ENCODE results near the gene NOVA2.

NOVA2 gene

GRCh38 chr19:45962021-45962420 lies 11.6 kb downstream of the NOVA2 start:
- no peak for DNase-seq (ENCODE audit: low read depth in 2 of 2)

DNA sequence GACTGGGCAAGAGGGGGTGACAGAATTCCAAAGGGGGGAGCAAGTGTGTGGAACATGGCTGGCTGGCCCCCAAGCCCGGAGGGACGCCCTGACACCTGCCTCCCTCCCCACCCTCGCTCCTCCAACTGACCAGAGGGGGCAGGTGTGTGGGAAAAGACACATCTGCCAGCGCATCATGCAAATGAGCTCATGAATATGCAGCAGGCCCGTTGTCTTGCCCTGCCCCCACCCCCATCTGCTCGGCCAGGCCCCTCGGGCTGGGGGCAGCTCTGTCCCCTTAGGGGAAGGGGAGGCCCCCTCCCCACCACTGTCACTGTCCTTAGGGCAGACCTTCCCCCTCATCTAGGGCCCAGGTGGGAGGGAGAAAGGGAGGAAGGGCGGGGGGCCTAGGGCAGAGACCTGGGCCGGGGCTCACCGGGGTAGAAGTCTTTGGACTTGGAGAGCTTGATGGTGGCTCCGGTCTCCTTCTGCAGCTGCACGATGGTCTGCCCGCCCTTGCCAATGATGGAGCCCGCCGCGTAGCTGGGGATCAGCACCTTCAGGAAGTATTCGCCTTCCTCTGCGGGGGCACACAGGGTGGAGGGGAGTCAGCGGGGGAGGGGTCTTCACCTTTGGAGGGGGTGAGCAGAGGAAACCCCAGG lies 12.9 kb downstream of the NOVA2 start:
- DNase-seq (ENCODE audit: low read depth in 2 of 2) = no peak

GRCh38 chr19:45959517-45960025 lies 14.1 kb downstream of the NOVA2 start:
- no peak for DNase-seq (ENCODE audit: low read depth in 2 of 2)

DNA sequence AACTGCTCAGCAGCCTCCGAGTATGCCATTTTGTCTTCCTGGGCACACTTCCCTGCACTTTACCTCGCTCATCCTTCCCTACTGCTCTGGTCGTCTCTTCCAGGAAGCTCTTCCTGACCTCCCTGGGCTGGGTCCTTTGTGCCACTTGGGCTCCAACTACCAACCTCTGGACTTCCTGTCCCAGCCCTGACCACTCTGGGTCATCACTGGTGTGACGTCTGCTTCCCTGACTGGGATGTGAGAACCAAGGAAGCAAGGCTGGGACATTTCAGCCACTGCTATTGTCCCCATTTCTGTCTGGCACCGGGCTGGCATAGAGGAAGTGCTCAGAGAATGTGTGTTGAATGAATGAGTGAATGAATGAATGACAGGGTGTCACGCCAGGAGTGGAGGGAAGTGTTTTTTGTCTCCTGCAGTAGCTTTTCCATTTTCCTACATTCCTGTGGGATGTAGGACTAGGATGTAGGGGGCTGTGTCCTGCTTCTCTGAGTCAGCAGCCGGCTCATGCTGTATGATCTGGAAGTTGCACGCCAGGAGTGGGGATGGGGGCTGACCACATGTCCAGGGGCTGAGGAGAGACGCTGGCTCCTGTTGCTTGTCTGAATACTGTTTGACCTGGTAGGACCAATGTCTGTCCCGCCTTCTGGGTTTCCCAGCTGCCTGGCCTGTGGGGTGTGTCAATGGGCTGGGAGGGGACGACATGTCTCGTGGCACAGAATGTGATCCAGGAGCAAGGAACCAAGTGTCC lies 14.7 kb downstream of the NOVA2 start:
- DNase-seq (ENCODE audit: low read depth in 2 of 2) = no peak

GRCh38 chr19:45958320-45958719 lies 15.3 kb downstream of the NOVA2 start:
- DNase-seq (ENCODE audit: low read depth in 2 of 2) = no peak

DNA sequence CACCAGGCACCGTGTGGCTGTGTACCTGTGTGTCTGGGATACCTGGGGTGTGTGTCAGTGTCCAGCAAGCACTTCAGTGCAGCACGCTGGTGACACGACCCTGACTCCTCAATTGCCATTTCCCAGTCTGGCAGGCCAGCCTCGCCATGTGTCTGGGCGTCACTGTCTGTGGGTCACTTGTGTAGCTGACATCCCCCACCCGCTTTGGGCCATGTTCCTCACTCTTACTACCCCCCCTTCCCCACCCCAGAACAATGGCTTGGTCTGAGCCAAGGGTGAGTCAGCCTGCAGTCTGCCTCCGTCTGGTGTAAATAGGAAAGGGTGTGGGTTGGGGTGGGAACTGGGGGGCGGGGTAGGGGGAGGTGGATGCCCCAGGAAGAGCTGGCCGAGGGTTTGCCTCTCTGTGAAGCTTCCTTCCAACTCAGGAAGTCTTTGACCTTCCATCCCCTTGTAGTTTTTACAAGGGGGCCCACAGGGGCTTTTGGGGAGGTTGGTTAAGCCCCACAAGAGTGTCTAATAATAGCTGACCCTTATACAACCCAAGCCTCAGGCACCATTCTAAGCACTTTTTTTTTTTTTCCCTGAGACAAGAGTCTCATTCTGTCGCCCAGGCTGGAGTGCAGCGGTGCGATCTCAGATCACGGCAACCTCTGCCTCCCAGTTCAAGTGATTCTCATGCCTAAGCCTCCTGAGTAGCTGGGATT lies 17.6 kb downstream of the NOVA2 start:
- no peak for DNase-seq (ENCODE audit: low read depth in 2 of 2)

GRCh38 chr19:45954156-45954555 lies 19.5 kb downstream of the NOVA2 start:
- no peak for DNase-seq (ENCODE audit: low read depth in 2 of 2)

DNA sequence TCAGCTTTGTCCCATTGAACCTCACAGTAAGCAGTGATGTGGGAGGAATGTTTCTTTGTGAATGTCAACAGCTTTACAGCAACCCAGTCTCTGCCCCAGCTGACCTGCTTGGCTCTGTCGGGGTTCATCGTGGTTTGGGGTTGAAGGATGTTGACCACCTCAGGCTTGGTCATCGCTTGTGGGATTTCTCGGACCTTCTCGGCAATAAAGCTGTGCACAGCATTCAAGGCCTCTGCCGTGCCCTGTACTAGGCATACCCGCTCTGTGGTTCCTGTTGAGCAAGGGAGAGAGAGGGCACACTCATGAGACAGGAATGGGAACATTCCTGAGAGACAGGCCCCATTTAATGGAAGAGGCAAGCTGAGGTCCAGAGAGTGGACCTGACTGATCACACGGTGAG lies 20.0 kb downstream of the NOVA2 start:
- no peak for DNase-seq (ENCODE audit: low read depth in 2 of 2)

DNA sequence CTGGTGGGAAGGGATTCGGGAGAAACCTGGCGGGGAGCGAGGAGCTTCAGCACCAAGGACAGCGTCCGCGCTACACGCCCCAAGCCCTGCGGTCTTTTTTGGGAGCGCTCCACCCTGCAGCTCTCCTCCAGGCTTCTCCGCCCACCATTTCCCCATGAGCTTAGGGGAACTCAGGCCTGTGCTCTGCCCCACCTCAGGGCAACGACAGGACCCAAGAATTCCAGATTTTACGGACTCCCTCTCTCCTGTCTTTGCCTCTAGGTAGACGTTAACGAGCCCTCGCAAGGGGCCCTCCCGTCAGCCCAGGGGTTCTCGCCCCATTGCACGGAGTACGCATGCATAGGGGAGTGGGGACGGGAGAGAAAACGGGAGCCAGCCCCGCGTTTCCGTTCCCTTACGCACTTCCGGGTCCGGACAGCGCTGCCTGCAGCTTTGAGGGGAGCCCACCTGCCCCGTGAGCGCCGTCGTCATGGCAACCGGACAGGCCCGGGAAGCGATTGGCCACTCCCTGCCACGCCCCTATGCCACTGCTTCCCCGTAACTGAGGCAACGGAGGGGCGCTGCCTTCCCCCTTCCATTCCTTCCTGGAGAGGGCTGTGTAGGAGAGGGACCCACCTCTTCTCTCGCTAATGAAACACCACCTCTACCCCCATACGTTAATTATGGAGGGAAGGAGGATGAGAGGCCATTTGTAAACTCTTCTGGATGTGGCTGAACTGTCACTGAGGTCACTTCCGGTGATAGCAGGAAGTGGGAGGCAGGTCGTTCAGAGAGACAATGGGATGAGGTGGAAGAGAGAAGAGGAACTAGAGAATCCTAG lies 20.8 kb downstream of the NOVA2 start:
- peak; percentile 7 to 10 for DNase-seq (ENCODE audit: low read depth in 2 of 2)

- DNase-seq (ENCODE audit: low read depth in 2 of 2) = no peak
Observed at GRCh38 chr19:45952341-45952685, 21.4 kb downstream of the NOVA2 start.

DNA sequence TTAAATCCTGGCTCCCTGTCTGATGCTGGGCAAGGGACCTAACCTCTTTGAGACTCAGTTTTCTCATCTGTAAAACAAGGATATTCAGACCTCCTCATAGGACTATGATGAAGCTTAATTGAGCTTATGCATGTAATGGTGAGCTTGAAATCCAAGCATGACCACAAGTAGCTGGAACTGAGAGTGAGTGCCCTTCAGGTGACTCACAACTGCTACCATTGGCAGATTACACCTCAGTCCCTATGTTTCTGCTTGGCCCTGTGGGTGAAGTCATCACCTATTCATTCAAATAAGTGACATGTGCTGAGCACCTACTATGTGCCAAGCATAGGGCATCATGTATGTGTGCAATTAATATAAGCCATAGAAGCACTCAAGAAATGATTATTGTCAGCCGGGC lies 25.7 kb downstream of the NOVA2 start:
- DNase-seq (ENCODE audit: low read depth in 2 of 2) = no peak

DNA sequence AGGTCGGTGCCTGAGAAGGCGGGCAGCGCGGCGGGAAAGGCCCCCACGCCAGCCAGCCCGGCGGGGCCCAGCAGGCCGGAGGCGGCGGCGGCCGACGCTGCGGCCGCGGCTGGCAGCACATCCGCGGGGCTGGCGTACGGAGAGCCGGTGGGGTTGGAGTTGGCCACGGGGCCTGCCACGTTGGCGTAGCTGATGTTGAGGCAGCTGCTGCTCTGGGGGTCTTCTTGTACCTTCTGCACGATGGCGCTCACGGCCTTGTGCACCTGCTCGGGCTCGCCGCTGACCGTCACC lies 33.2 kb downstream of the NOVA2 start:
- DNase-seq (ENCODE audit: low read depth in 2 of 2) = no peak

DNA sequence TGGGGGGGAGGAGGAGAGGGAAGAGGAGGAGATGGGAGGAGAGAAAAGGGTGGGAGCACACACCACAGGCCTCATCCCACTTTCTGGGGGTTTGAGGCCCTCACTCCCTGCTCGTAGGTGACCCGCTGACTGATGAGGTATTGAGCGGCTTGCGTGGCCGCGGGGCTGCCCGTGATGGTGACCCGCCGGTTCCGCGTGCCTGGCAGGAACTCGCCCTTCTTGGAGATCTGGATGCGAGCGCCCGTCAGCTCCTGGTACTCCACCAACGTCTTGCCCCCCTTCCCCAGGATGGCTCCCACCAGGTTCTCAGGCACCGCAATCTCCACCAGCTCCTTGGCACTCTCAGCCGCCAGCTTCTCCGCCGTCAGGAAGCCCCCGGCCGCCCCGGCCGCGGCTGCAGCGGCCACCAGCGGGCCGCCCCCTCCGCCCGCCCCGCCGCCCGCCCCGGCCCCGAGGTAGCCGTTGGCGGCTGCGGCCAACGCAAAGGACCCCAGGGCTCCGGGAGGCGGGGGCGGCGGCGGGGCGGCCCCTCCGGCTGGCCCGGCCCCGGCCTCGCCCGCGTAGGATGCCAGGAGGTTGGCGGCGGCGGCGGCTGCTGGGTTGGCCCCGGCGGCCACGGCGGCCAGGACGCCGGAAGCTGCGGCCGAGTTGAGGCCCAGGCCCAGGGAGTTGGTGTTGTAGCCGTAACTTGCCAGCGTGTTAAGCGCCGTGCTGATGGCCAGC lies 33.7 kb downstream of the NOVA2 start:
- DNase-seq (ENCODE audit: low read depth in 2 of 2) = no peak

GRCh38 chr19:45938733-45939319 lies 34.8 kb downstream of the NOVA2 start:
- DNase-seq (ENCODE audit: low read depth in 2 of 2) = no peak

- no peak for DNase-seq (ENCODE audit: low read depth in 2 of 2)
Observed at GRCh38 chr19:45935267-45935666, 38.4 kb downstream of the NOVA2 start.

- DNase-seq (ENCODE audit: low read depth in 2 of 2) = no peak
Observed at GRCh38 chr19:45934551-45935230, 39.0 kb downstream of the NOVA2 start.

GRCh38 chr19:45933759-45934158 lies 39.9 kb downstream of the NOVA2 start:
- no peak for DNase-seq (ENCODE audit: low read depth in 2 of 2)

DNA sequence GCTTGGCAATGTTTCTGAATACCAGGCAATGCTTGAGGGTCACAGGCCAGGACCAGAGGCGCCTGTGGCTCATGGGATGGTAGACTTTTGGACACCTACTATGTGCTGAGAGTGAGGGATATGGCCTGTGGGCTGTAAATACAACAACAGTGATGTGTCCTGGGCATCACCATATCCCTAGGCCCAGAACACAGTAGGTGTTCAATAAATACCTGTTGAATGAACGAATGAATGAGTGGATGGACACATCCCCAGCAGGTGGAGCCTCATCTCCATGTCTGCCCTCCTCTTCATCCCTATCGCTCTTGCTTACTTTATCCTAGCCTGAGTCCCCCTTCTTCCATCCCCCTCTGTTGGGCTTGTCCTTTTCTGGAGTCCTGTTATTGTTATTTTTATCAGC lies 42.6 kb downstream of the NOVA2 start:
- no peak for DNase-seq (ENCODE audit: low read depth in 2 of 2)

- no peak for DNase-seq (ENCODE audit: low read depth in 2 of 2)
Observed at GRCh38 chr19:45929247-45929646, 44.4 kb downstream of the NOVA2 start.

GRCh38 chr19:45927565-45928261 lies 46.0 kb downstream of the NOVA2 start:
- peak; percentile 37 to 44 for DNase-seq (ENCODE audit: low read depth in 2 of 2)

Data from fibroblast of skin of left biceps (primary cell).